HUES6 (cell line): ENCODE results near the gene MACROH2A2.
"Not testable (repeated sequence)": the region's sequence is repeated elsewhere in the genome, so short reads cannot be mapped to it uniquely, and the experiment has no call there.

ENCODE experiments used
- H3K27ac ChIP-seq: 2 replicates; pipeline ENCODE4 v1.7.0; 2013; ENCODE audit warnings: low read depth, mild to moderate bottlenecking, low read length, inconsistent platforms
- H3K27me3 ChIP-seq: 2 replicates; pipeline ENCODE4 v1.6.1; 2013; ENCODE audit warnings: low read length; ENCODE audit not compliant: control insufficient read depth, insufficient read depth
- H3K36me3 ChIP-seq: 2 replicates; pipeline ENCODE4 v1.6.1; 2013; ENCODE audit warnings: low read length; ENCODE audit not compliant: control insufficient read depth, insufficient read depth
- H3K4me1 ChIP-seq: 2 replicates; pipeline ENCODE4 v1.6.1; 2013; ENCODE audit warnings: low read length; ENCODE audit not compliant: control insufficient read depth, insufficient read depth
- H3K4me3 ChIP-seq: 2 replicates; pipeline ENCODE4 v1.5.1; 2013; ENCODE audit warnings: low read depth, low read length
- H3K9ac ChIP-seq: one replicate; pipeline ENCODE4 v1.6.1; 2013; ENCODE audit warnings: mild to moderate bottlenecking, low read length
- H3K9me3 ChIP-seq: 2 replicates; pipeline ENCODE4 v1.6.1; 2013; ENCODE audit warnings: low read depth, low read length; ENCODE audit not compliant: control insufficient read depth, insufficient read depth

Gene MACROH2A2

DNA sequence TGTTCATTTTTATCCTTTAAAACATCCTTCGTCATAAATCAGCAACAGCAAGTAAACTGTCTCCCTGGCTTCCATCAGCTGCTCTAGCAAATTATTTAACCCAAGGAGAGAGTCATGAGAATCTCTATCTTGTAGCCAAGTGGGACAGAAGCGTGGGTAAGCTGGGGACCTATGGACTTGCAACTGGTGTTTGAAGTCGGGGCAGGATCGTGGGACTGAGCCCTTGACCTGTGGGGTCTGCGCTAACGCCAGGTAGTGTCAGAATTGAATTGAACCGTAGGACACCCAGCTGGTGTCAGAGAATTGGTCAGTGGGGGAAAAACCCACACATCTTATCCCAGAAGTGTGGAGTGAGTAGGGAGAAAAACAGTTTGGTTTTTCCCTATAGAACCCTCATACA is 66.6 kb downstream of the MACROH2A2 start:
- H3K27ac ChIP-seq, result no peak overlapping the region
- H3K9ac ChIP-seq, result no peak overlapping the region
- H3K36me3 ChIP-seq, result peaks cover 5% of the 10 kb centered on the region
- no peaks in the 10 kb centered on the region for H3K9me3 ChIP-seq
- H3K4me1 ChIP-seq, result no peaks in the 10 kb centered on the region
- no peaks in the 10 kb centered on the region for H3K27me3 ChIP-seq
- no peak overlapping the region for H3K4me3 ChIP-seq

DNA sequence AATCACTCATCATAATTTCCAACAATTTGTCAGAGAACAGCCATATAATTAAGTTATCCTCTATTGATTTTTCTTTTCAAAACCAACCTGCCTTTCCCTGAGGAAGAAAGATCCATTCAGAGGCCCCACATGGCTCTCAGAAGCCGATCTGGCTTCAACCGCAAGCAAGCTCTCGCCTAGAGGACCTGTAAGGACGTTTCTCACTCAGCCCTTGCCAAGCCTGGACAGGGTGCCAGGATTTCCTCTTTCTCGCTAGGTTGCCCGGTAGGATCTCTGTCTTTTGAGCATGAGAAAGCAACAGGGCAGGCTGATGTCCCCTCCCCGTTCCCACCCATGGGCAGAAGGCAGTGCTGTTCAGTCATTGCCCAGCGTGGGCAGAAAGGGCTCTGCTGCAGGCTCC is 67.0 kb downstream of the MACROH2A2 start:
- Histone ChIP-seq H3K36me3 (peaks cover 5% of the 10 kb centered on the region; the same call in 1 of the 2 replicates), H3K27me3 (no peaks in the 10 kb centered on the region), H3K4me1 (no peaks in the 10 kb centered on the region), H3K27ac (no peak overlapping the region), H3K9ac (no peak overlapping the region), H3K9me3 (0 out of 2 replicates have a peak, but pooled peaks cover 2% of the 10 kb centered on the region), H3K4me3 (no peak overlapping the region)

DNA sequence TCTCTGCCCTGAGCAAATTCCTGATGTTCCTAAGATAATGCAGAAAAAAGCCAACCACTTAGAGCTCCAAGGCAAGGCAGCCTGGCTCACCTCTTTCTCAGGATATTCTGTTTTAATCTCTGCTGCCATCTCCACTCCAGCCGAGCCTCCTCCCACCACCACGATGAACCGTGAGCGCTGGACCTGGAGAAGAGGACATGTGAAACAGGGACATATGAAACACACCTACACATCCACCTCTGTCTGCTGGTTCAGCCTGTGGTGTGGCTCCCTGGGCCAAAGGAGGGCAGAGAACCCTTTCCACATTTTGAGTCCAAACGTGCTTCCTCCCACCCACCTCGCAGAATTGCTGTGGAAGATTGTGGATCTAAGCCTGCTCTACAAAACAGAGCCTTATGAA is 67.8 kb downstream of the MACROH2A2 start:
- Histone ChIP-seq H3K27me3 (no peaks in the 10 kb centered on the region), H3K9me3 (0 out of 2 replicates have a peak, but pooled peaks cover 6% of the 10 kb centered on the region), H3K4me1 (no peaks in the 10 kb centered on the region), H3K9ac (no peak overlapping the region), H3K27ac (no peak overlapping the region), H3K36me3 (no peaks in the 10 kb centered on the region), H3K4me3 (no peak overlapping the region)

GRCh38 chr10:70121281-70121949 is 68.8 kb downstream of the MACROH2A2 start:
- no peaks in the 10 kb centered on the region for H3K36me3 ChIP-seq
- 0 out of 2 replicates have a peak, but pooled peaks cover 6% of the 10 kb centered on the region for H3K9me3 ChIP-seq
- no peaks in the 10 kb centered on the region for H3K27me3 ChIP-seq
- no peaks in the 10 kb centered on the region for H3K4me1 ChIP-seq
- no peak overlapping the region for H3K27ac ChIP-seq
- no peak overlapping the region for H3K9ac ChIP-seq
- no peak overlapping the region for H3K4me3 ChIP-seq

DNA sequence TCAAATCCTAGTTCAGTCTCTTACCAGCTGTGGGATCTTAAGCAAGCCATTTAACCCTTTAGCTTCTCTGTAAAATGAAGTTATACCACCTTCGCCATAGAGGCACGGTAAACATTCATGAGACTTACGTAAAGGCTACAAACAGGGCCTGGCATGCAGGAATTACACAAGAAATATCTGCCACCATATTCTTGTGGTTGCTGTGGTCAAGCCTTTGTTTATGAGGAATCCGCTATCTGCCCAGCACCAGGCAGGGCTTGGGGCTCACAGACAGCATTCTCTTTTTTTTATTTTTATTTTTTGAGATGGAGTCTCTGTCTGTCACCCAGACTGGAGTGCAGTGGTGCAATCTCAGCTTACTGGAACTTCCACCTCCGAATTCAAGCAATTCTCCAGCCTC is 70.1 kb downstream of the MACROH2A2 start:
- H3K36me3 ChIP-seq, result no peaks in the 10 kb centered on the region

DNA sequence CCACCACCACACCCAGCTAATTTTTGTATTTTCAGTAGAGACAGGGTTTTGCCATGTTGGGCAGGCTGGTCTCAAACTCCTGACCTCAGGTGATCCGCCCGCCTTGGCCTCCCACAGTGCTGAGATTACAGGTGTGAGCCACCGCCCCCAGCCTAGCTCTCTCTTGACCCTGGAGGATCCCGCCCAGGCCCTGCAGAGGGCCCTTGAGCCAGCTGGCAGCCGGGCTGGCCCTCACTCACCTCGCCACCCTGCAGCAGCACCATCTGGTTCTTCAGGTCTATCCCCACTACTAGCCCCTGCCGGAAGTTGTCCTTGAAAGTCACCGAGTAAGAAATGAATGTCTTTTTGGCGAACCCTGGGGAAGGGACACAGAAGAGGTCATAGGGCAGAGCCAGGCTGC is 70.5 kb downstream of the MACROH2A2 start:
- not testable (repeated sequence) for H3K27me3 ChIP-seq, H3K27ac ChIP-seq, H3K9me3 ChIP-seq, H3K4me1 ChIP-seq, H3K4me3 ChIP-seq, H3K9ac ChIP-seq, H3K36me3 ChIP-seq

More for the DNA sequence above, 70.1 kb downstream of the MACROH2A2 start:
- no peak overlapping the region for H3K27ac ChIP-seq
- H3K4me3 ChIP-seq, result no peak overlapping the region
- H3K9ac ChIP-seq, result no peak overlapping the region
- no peaks in the 10 kb centered on the region for H3K27me3 ChIP-seq
- no peaks in the 10 kb centered on the region for H3K4me1 ChIP-seq
- 0 out of 2 replicates have a peak, but pooled peaks cover 6% of the 10 kb centered on the region for H3K9me3 ChIP-seq

DNA sequence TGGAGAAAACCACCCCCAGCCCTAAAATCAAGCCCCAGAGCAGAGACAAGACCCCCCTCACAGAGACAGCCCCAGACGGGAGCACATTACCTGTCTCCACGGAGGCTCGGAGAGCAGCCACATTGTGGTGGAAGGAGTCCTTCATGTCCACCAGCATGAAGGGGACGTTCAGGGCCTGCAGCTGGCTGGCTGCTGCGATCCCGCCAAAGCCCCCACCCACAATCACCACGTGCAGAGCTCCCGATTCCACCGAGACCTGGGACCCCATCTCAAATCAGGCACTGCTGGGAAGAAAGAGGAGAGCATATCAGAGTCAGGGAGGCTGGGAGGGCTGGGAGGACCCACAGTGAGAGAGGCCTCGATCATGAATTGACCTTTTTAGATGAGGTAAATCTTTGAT is 71.2 kb downstream of the MACROH2A2 start:
- no peaks in the 10 kb centered on the region for H3K27me3 ChIP-seq
- no peaks in the 10 kb centered on the region for H3K36me3 ChIP-seq
- H3K4me3 ChIP-seq, result no peak overlapping the region
- 0 out of 2 replicates have a peak, but pooled peaks cover 6% of the 10 kb centered on the region for H3K9me3 ChIP-seq
- no peak overlapping the region for H3K9ac ChIP-seq
- H3K27ac ChIP-seq, result no peak overlapping the region
- H3K4me1 ChIP-seq, result no peaks in the 10 kb centered on the region

DNA sequence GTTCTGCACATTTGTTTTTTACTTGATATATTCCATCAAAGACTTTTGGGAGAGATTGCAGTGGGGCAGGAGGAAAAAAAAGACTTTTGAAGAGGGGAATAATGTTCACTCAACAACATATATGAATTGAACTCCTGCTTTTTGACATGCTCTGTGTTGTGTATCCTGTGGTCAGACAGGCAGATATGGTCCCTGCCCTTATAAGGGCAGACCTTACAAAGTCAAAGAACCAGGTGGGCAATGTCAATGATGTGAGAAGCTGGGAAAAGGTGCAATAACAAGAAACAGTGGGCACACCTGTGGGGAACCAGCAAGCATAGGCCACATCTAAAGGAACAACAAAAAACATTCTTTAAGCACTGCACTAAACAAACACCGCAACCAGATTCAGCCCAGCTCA is 71.8 kb downstream of the MACROH2A2 start:
- H3K27ac ChIP-seq, result no peak overlapping the region
- H3K9me3 ChIP-seq, result 0 out of 2 replicates have a peak, but pooled peaks cover 6% of the 10 kb centered on the region
- H3K36me3 ChIP-seq, result no peaks in the 10 kb centered on the region
- H3K4me3 ChIP-seq, result no peak overlapping the region
- no peak overlapping the region for H3K9ac ChIP-seq
- no peaks in the 10 kb centered on the region for H3K27me3 ChIP-seq
- no peaks in the 10 kb centered on the region for H3K4me1 ChIP-seq

DNA sequence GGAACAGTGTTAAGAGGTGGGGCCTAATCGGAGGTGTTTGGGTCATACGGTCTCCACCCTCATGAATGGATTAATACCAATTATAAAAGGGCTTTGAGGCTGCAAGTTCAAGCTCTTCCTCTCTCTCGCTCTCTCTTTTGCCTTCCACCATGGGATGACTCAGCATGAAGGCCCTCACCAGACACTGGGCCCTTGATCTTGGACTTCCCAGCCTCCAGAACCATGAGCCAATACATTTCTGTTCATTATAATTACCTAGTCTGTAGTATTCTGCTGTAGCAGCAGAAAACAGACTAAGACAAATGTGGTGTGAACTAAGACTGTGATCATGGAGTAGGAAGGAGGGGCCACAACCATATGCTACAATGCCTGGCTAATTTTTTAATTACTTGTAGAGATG is 72.3 kb downstream of the MACROH2A2 start:
- Histone ChIP-seq H3K9me3 (0 out of 2 replicates have a peak, but pooled peaks cover 6% of the 10 kb centered on the region), H3K27ac (no peak overlapping the region), H3K9ac (no peak overlapping the region), H3K4me1 (no peaks in the 10 kb centered on the region), H3K4me3 (no peak overlapping the region), H3K36me3 (no peaks in the 10 kb centered on the region), H3K27me3 (no peaks in the 10 kb centered on the region)

DNA sequence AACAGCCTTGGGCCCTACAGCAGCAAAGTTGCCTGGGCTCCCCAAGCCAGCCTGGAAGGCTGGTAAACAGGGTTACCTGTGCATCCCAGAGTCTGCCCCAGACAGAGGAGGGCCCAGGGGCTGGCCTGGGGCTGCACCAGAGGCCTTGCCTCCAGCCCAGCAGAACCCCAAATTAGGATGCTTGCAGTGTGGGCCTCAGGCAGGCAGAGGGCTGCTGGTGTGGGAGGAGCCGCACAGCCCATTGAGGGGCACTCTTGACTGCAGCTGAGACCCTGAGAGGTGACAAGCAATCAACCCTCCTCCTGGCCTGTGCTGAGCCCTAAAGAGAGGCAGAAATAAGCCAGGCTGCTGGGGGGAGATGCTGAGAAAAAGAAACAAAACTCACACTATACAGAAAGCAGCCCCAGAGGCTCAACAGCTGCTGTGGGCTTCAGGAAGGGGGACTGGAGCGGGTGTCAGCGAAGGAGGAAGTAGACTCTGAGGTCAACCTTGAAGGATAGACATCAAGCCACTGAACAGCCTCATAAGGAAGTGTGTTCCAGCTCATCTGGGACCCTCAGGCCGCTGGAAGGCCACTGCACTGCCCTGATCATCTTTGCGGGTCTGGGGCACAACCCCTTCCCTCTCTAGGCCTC is 73.4 kb downstream of the MACROH2A2 start:
- no peak overlapping the region for H3K9ac ChIP-seq
- no peaks in the 10 kb centered on the region for H3K4me1 ChIP-seq
- 0 out of 2 replicates have a peak, but pooled peaks cover 6% of the 10 kb centered on the region for H3K9me3 ChIP-seq
- H3K4me3 ChIP-seq, result no peak overlapping the region
- no peaks in the 10 kb centered on the region for H3K36me3 ChIP-seq
- H3K27ac ChIP-seq, result no peak overlapping the region
- no peaks in the 10 kb centered on the region for H3K27me3 ChIP-seq

GRCh38 chr10:70126700-70127395 is 74.2 kb downstream of the MACROH2A2 start:
- Histone ChIP-seq H3K4me3 (no peak overlapping the region), H3K27ac (no peak overlapping the region), H3K36me3 (no peaks in the 10 kb centered on the region), H3K9ac (no peak overlapping the region), H3K27me3 (peaks cover 7% of the 10 kb centered on the region), H3K4me1 (0 out of 2 replicates have a peak, but pooled peaks cover 2% of the 10 kb centered on the region), H3K9me3 (0 out of 2 replicates have a peak, but pooled peaks cover 6% of the 10 kb centered on the region)
